ENCODE data around the gene INCA1.

INCA1 gene

DNA sequence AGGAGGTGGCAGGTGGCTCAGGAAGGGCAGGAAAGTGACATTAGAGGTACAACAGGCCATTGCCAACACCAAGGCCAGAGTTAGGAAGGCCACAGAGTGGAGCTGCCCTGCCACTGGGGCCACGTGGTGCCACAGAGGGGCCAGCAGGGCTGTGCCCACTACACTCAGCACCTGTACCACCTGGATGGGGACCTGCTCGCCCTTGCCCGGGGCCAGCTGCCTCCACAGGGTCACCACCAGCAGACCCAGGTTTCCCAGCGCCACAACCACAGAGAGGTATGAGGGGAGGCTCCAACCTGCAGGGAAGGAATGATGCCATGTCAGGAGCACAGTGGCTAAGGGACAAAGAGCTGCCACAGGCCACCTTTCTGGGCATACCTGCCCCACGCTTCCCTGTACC lies 36.7 kb upstream of the INCA1 start:
- TF ChIP-seq, protein P1, sequence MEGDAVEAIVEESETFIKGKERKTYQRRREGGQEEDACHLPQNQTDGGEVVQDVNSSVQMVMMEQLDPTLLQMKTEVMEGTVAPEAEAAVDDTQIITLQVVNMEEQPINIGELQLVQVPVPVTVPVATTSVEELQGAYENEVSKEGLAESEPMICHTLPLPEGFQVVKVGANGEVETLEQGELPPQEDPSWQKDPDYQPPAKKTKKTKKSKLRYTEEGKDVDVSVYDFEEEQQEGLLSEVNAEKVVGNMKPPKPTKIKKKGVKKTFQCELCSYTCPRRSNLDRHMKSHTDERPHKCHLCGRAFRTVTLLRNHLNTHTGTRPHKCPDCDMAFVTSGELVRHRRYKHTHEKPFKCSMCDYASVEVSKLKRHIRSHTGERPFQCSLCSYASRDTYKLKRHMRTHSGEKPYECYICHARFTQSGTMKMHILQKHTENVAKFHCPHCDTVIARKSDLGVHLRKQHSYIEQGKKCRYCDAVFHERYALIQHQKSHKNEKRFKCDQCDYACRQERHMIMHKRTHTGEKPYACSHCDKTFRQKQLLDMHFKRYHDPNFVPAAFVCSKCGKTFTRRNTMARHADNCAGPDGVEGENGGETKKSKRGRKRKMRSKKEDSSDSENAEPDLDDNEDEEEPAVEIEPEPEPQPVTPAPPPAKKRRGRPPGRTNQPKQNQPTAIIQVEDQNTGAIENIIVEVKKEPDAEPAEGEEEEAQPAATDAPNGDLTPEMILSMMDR (IDR thresholded peaks at IDR 0.05) = no peak

DNA sequence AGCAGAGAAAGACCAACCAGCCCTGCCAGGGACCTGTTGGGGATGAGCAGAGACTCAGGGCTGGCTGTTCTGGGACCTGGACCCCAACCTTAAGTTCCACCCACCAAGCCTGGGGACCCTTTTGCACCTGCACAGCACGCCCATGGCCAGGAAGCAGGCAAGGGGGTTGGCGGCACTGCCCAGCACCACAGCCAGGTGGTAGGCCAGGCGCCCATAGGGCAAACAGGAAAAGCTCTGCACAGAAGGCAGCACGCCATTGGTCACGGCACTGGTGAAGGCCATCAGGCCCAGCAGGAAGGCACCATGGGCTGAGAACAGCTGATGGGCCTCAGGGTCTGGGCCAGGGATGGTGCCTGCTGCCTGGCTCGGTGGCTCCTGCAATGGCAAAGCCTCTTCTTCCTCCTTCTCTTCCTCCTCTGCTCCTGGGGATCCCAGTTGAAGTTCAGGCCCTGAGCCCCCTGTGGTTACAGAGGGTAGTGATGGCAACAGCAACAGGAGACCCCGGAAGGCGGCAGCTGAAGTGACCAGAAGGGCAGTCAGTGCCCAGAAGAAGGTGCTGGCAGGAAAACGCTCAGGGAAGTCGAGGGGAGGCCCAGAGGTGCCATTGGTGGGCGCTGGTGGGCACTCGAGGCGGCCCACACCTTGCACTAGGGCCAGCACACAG lies 36.2 kb upstream of the INCA1 start:
- TF ChIP-seq, protein P1 (IDR thresholded peaks at IDR 0.05) = no peak

DNA sequence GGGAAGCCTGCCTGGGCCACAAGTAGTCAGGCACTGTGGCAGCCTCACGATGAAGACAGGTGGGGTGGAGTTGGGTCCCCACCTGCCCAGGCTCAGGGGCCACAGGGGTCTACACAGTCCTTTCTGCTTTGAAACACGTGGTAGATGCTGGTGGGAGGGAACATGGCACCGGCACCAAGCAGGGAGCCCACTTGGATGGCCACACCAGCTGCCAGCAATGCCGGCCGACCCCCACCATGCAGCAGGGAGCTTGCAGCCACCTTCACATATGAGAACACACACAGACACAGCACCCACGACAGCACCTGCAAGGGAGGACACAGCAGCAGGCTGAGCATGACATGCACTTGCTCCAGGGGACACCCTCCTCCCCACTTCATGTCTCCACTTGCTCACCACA lies 35.5 kb upstream of the INCA1 start:
- TF ChIP-seq, protein P1 (IDR thresholded peaks at IDR 0.05) = no peak

DNA sequence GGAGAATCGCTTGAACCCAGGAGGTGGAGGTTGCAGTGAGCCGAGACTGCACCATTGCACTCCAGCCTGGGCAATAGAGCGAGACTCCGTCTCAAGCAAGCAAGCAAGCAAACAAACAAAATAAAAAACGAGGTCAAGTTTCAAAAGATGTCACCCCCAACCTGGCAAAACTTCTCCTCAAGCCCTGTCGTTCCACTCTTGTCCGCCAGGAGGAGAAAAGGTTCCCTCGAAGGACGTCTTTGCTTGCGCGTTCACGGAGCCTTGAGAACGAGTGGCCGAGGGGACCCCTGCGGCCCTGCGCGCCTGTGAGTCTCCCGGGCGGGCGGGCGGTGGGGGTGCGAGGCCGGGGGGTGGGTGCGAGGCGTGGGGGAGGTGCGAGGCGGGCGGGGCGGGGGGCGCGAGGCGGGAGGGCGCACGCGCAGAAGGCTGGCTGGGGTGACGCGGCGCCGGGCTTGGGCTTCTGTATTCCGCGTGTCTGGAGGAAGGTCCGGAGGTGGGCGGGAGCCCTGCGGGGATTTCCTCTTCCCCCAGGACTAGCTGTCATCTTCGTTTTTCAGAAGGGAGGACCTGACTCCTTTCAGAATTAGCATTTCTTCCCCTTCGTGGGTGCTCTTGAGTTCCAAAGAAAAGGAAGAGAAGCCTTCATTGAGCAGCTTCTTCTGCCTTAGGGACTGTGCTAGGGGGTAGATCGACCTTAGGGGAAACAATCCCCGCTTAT lies 34.2 kb upstream of the INCA1 start:
- TF ChIP-seq, protein P1 (IDR thresholded peaks at IDR 0.05) = peak; percentile 59

DNA sequence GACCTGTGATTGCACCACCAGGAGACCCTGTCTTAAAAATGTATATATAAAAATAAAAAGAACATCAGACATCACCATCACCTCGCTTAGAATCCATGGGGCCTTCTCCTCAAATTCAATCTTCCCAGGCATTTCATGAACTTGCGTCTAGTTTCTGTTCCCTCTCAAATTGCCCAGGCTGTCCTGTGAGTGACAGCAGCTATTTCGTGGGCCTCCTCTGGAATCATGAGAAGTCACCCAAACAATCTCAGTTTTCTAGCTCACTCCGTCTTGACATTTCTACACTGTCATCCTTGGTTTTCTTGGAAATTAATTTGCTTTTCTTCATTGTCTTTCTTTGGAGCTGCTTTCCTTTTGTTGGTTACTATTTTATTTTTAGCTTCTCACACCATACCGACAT lies 30.6 kb upstream of the INCA1 start:
- TF ChIP-seq, protein P1 (IDR thresholded peaks at IDR 0.05) = no peak

DNA sequence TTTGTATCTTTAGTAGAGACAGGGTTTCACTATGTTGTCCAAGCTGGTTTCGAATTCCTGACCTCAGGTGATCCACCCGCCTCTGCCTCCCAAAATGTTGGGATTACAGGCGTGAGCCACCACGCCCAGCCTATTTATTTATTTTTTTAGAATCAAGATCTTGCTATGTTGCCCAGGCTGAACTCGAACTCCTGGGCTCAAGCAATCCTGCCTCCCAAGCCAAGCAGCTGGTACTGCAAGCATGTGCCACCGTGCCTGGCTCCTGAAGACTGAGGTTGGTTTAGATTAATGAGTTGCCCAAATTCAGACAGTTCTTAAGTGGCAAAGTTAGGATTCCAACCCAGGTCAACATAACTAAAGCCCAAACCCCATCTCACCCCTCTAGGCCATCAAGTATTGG lies 30.0 kb upstream of the INCA1 start:
- TF ChIP-seq, protein P1 (IDR thresholded peaks at IDR 0.05) = no peak

DNA sequence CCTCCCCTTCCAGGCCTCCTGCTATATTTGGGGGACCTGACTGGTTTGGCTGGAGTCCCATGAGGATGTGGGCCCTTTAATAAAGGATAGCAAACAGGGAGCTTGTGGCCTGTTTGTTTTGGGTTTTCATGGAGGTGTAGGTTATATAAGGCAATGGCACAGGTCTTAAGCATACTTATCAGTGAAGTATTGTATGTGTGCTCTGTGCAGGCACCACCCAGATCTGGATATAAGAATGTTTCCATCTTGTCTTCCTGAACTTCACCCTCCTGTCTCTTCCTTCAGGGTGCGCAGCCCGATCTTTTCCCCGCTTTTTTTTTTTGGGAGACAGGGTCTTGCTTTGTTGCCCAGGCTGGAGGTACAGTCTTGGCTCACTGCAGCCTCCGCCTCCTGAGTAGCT lies 27.3 kb upstream of the INCA1 start:
- TF ChIP-seq, protein P1 (IDR thresholded peaks at IDR 0.05) = no peak
